ENCODE measurements around the gene LRRFIP1. TPM values are rescaled to one million over a fixed set of nuclear protein-coding genes. Genes with fewer than 3 reads are reported as not detected.

The LRRFIP1 gene
- total RNA-seq, 1 donor: 49.0 TPM

GRCh38 chr2:237706257-237706656, 78.9 kb downstream of the LRRFIP1 start:
- no peak for TF ChIP-seq CTCF (IDR thresholded peaks at IDR 0.05; ENCODE audit: insufficient read depth, low read length)
- DNase-seq (ENCODE audit: low read depth): no peak
- H3K4me3 ChIP-seq (ENCODE audit: low read depth, low read length): no peak overlapping the region

DNA sequence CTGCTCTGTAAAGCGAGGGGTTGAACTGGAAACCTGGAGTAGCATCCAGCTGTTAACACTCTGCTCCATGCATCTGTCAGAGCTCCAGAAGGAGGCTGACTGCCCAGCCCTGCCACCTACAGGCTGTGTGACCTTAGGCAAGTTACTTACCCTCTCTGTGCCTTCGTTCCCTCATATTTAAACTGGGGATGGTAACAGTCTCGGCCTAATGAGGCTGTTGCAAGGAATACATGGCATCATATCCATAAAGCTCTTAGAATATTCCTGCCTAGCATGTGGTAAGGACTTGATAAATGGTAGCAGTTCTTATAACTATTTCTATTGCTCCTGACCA, 80.6 kb downstream of the LRRFIP1 start:
- H3K4me3 ChIP-seq (ENCODE audit: low read depth, low read length): no peak overlapping the region
- no peak for TF ChIP-seq CTCF (IDR thresholded peaks at IDR 0.05; ENCODE audit: insufficient read depth, low read length)
- no peak for DNase-seq (ENCODE audit: low read depth)

- no peak for TF ChIP-seq CTCF (IDR thresholded peaks at IDR 0.05; ENCODE audit: insufficient read depth, low read length)
- no peak overlapping the region for H3K4me3 ChIP-seq (ENCODE audit: low read depth, low read length)
- DNase-seq (ENCODE audit: low read depth): no peak
Observed at GRCh38 chr2:237708491-237708890, 81.1 kb downstream of the LRRFIP1 start.

- no peak for TF ChIP-seq CTCF (IDR thresholded peaks at IDR 0.05; ENCODE audit: insufficient read depth, low read length)
- no peak for DNase-seq (ENCODE audit: low read depth)
- H3K4me3 ChIP-seq (ENCODE audit: low read depth, low read length): no peak overlapping the region
Observed at GRCh38 chr2:237708961-237709360, 81.6 kb downstream of the LRRFIP1 start.

DNA sequence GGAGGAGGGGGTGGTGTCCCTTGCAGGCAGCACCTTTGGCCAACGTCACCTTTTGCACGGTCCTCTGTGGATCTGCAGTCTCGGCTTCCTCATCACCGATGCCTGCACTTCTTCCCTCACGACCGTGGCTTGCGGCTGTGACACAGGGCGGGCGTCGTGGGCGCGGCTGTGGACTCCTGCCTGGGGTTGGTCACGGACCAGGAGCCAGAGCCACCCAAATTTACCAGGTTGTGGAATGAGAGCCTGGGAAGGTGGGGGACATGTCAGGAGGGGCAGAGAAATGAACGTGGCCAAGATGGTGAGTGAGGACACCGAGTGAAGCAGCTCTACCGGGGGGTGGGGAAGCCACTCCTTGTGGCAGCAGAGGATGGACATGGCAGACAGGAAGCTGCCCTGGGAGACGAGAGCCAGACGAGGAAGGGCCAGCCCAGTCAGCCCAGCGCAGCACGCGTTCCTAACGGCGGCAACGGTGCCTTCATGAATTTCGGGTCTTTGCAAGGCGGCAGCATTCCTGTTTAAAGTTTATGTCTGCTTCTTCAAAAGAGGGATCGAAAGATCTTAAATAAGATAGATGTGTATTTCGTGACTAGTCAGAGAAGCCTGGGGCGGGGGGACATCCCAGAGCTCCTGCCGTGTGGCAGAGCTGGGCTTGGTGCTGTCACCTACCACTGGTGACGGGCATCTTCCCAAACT, 84.2 kb downstream of the LRRFIP1 start:
- no peak overlapping the region for H3K4me3 ChIP-seq (ENCODE audit: low read depth, low read length)
- no peak for DNase-seq (ENCODE audit: low read depth)
- TF ChIP-seq CTCF (IDR thresholded peaks at IDR 0.05; ENCODE audit: insufficient read depth, low read length): no peak

GRCh38 chr2:237712477-237713377, 85.3 kb downstream of the LRRFIP1 start:
- no peak for TF ChIP-seq CTCF (IDR thresholded peaks at IDR 0.05; ENCODE audit: insufficient read depth, low read length)
- no peak for DNase-seq (ENCODE audit: low read depth)
- no peak overlapping the region for H3K4me3 ChIP-seq (ENCODE audit: low read depth, low read length)

Measured in fibroblast of the aortic adventitia (primary cell).